Subcutaneous adipose tissue (tissue), 4 donors: ENCODE measurements around the gene OR10AD1. TPM values are rescaled to one million over a fixed set of nuclear protein-coding genes. Genes with fewer than 3 reads are reported as not detected.

Experiments
- total RNA-seq, 4 donors: library from RNA; depleted of rRNA; stranded (reverse); fragments of >200 nt; gene quantifications; one replicate each; pipeline ENCODE4 v1.1.0, GENCODE V29; 2016
- TF ChIP-seq, protein P1 (sequence below): fragments of 450-650 bp; IDR thresholded peaks from one replicate; pipeline ENCODE4 v1.5.1; 2016; ENCODE audit warnings: low read depth, mild to moderate bottlenecking, control low read depth, antibody characterized with exemption, moderate library complexity

OR10AD1 gene
- total RNA-seq, 4 donors from 2014 or later: not detected

DNA sequence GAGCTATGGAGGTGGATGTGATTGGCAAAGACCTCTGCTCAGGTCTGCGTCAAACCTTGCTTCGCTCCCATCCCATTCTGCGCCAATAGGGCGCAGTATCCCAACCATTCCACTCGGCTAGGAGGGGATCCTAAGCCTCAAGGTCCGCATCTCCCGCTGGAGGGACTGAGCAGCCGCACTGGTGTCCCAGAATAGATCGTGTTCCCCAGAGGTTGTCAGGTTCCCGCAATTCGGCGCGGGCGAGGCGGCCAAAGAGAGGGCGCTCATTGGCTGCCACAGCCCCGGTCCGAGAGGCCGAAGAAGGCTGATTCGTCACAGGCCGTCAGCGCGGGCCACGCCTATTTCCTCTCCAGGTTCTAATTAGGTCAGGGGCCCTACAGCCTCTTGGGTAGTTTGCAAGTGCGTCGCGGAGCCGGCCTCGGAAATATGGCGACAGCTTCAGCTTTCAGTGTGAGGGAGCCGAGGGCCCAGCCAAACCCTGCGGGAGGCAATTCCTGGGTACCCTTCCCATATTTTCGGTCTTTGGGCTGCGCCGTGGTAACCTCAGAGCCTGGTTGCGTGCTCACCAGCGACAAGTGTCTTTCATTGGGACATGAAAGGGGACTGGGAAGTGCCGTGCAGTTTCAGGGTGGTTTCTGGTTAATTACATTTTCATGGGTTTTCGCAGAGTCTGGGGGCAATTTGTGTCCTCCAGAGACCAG is 5.0 kb downstream of the OR10AD1 start:
- TF ChIP-seq, protein P1, sequence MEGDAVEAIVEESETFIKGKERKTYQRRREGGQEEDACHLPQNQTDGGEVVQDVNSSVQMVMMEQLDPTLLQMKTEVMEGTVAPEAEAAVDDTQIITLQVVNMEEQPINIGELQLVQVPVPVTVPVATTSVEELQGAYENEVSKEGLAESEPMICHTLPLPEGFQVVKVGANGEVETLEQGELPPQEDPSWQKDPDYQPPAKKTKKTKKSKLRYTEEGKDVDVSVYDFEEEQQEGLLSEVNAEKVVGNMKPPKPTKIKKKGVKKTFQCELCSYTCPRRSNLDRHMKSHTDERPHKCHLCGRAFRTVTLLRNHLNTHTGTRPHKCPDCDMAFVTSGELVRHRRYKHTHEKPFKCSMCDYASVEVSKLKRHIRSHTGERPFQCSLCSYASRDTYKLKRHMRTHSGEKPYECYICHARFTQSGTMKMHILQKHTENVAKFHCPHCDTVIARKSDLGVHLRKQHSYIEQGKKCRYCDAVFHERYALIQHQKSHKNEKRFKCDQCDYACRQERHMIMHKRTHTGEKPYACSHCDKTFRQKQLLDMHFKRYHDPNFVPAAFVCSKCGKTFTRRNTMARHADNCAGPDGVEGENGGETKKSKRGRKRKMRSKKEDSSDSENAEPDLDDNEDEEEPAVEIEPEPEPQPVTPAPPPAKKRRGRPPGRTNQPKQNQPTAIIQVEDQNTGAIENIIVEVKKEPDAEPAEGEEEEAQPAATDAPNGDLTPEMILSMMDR: no peak

DNA sequence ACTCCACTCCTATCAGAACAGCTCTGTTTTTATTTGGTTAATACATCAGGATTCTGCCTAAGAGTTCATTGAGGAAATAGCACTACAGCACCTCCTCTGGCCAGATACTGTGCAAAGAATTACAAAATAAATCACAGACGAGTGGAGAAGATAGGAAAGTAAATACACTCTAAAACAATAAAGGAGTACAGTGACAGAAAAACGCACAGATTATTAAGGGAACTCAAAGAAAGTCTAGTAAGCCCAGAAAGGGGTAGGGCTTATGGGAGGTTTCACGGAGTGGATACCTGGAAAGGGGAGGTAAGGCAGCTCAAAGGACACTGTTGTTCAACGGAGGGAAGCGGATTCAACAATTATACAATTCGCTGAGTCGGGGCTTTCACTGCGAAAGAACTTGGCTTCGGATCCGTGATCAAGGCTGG is 5.5 kb downstream of the OR10AD1 start:
- TF ChIP-seq, protein P1: no peak

DNA sequence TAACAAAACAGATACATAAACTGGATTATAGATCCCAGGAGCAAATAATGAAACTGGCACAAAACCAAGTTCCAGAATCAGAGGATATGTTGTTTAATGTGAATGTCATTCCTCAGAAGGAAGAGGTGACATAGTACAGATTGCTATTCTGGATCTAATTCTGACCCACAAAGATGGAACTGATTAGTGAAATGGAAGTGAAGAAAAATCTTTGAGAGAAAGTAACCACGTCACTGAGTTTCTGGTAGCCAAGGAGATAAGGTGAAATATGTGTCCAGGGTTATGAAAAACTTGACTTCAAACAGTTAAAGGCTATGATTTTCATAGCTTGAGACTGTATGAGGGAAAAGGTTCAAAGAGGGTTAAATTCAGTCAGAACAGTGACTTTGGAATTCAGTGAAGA is 8.3 kb downstream of the OR10AD1 start:
- TF ChIP-seq, protein P1: no peak

DNA sequence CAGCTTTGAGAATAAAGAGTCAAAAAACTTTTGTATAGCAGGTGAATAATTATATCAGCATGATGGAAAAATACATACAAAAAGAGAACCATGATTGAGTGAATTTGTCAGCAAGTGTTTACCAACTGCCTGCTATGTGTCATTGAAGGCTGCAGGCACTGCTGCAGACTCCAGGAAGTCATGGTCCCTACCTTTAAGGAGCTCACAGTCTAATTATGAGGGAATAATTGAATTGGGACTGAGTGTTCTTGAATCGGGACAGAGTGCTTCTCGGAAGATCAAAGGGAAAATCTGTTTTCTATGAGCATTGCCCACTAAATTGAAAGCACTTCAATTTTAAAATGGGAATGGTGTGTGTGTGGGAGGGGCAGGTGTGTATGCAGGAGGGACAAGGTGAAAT is 9.5 kb downstream of the OR10AD1 start:
- TF ChIP-seq, protein P1: no peak

DNA sequence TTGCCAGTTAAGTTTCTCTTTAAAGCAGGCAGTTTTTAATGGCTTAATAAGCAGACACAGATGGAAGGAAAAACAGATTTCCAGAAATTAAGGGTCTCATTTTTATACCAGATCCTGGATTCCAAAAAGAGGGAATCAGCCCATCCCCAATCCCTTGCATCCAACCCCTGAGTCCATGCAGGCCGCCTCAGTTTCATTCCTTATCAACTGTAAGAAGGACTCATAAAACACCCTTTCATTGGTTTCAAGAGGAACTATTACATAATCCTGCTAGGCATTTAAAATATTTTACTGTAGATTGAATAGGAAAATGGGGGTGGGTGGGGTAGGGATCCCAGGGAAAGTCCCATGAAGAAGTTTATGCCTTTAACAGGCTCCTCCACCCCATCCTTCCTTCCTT is 10.2 kb downstream of the OR10AD1 start:
- TF ChIP-seq, protein P1: no peak

DNA sequence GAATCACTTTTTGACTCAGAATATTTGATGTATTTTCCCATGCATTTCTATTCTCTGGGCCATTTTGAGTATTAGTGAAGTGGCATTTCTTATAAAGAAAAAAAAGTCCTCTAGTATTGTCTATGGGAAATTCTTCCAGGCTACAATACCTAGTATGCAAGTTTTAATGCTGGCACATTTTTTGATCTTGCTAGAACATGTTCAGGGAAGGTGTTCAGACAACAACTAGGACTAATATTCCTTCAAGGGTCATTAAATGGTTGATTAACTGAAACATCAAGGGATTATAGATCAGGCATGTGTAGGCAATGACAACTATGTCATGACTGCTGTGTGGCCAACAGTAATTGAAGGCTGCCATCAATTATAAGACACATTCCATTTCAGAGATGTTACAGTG is 12.0 kb downstream of the OR10AD1 start:
- TF ChIP-seq, protein P1: no peak

DNA sequence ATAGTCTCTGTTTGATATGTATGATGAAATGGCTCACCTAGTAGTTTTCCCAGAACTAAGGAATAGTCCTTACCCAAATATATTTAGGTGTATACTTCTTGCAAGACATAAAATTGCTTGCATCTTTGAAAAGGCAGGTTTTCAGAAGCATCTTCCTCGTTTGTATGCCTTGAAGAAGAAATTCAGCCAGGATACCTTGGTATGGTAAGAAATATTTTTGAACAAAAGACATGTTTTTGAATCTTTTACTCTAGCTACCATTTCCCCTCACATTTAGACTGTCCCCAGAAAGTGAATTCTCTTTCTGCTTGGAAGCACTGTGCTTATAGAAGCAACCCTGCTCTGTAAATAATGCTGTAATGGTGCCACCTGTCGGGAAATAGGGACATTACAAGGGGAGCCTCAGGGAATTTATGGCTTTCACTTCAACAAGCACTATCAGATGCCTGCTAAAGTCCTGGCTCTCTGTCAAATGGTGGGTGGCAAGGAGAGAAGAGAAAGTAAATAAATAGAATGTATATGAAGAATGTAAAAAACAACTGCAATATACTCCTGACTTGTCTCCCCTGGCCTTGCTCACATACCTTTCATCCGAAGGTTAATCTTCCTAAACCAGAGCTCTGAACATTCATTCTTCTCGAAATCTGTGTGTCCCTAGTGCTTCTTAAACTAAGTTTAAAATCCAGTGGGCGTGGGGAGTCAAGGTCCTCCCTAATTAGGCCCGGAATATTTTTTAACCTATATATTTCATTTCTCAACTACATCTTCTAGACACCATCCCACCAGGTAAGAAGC is 13.6 kb downstream of the OR10AD1 start:
- TF ChIP-seq, protein P1: no peak
